ENCODE measurements around the gene CRISP2. TPM values are rescaled to one million over a fixed set of nuclear protein-coding genes. Genes with fewer than 3 reads are reported as not detected.

Gene CRISP2
- total and polyA plus RNA-seq, 2 donors (not counting 1 experiment from before 2014, with no cell fraction given) = not detected

DNA sequence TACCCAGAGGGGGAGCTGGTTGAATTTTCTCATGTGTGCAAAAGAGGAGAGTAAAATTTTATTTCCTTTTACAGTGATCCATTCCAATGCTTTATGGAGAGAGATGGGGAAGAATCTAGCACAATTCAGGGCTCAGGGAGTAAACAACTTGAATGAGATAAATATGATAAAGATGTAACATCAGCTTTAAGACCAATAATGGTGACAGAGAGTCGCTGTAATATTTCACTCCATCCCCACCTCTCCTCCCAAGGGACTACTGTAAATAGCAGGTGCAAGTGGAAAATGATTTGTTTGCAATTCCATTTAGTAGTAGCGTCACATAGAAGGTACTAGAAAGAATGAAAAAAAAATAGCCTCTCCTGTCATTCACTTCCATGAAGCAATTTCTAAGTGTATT is 26.1 kb upstream of the CRISP2 start:
- Histone ChIP-seq H3K4me2 (ENCODE audit: extremely low read depth, insufficient read depth, low read length) (no peak overlapping the region), H3K27me3 (ENCODE audit: control insufficient read depth, insufficient read depth, low read length) (no peaks in the 10 kb centered on the region), H3K4me1 (ENCODE audit: control insufficient read depth, extremely low read depth, insufficient read depth, low read length) (no peaks in the 10 kb centered on the region), H3K27ac (ENCODE audit: insufficient read depth, low read length) (no peak overlapping the region), H2AFZ (ENCODE audit: low read length) (no peak overlapping the region), H3K36me3 (ENCODE audit: control insufficient read depth, insufficient read depth, low read length) (no peaks in the 10 kb centered on the region), H3K9me3 (ENCODE audit: control insufficient read depth, insufficient read depth, low read depth, low read length) (no peaks in the 10 kb centered on the region), H3K79me2 (ENCODE audit: control insufficient read depth, insufficient read depth, low read length) (no peaks in the 10 kb centered on the region), H3K9ac (ENCODE audit: insufficient read depth, low read length) (no peak overlapping the region), H4K20me1 (ENCODE audit: control insufficient read depth, extremely low read depth, insufficient read depth, low read length) (no peaks in the 10 kb centered on the region), H3K4me3 (replicated peaks in 1 of 4; ENCODE audit: control extremely low read depth in 1 of 4, insufficient read depth in 1 of 4, low read depth in 3 of 4, low read length in 4 of 4) (no peak overlapping the region)
- DNase-seq (ENCODE audit: low read depth in 2 of 2) = no peak
- no peak for TF ChIP-seq EZH2 (IDR thresholded peaks at IDR 0.05; ENCODE audit: low read length, missing control alignments)
- TF ChIP-seq, protein P1, sequence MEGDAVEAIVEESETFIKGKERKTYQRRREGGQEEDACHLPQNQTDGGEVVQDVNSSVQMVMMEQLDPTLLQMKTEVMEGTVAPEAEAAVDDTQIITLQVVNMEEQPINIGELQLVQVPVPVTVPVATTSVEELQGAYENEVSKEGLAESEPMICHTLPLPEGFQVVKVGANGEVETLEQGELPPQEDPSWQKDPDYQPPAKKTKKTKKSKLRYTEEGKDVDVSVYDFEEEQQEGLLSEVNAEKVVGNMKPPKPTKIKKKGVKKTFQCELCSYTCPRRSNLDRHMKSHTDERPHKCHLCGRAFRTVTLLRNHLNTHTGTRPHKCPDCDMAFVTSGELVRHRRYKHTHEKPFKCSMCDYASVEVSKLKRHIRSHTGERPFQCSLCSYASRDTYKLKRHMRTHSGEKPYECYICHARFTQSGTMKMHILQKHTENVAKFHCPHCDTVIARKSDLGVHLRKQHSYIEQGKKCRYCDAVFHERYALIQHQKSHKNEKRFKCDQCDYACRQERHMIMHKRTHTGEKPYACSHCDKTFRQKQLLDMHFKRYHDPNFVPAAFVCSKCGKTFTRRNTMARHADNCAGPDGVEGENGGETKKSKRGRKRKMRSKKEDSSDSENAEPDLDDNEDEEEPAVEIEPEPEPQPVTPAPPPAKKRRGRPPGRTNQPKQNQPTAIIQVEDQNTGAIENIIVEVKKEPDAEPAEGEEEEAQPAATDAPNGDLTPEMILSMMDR (conservative IDR thresholded peaks at IDR 0.05 in 1 of 2, IDR thresholded peaks at IDR 0.05 in 1 of 2; ENCODE audit: low read depth in 1 of 2, low read length in 2 of 2) = no peak

DNA sequence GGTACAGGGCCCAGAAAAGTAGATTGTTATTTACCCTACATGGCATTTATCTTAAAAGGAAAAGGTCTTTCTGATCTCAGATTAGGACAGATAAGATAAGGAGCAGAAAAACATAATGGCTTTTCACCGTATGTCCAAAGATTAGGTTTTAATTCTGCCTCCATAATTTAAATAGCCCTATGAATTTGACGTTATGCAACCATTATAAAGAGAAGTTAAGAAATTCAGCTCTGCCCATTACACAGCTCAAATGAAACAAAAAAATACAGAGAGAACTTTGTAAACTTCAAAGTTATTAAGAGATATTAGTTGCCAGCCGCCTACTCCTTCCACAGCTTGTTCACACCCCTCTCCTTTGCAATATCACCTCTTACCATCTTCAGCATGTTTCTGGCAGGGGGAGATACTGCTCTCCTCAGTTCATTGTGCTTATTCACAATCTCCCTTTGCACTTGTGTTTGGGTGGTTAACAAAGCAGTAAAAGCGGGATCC is 22.7 kb upstream of the CRISP2 start:
- H4K20me1 ChIP-seq (ENCODE audit: control insufficient read depth, extremely low read depth, insufficient read depth, low read length) = no peaks in the 10 kb centered on the region
- H2AFZ ChIP-seq (ENCODE audit: low read length) = no peak overlapping the region

DNA sequence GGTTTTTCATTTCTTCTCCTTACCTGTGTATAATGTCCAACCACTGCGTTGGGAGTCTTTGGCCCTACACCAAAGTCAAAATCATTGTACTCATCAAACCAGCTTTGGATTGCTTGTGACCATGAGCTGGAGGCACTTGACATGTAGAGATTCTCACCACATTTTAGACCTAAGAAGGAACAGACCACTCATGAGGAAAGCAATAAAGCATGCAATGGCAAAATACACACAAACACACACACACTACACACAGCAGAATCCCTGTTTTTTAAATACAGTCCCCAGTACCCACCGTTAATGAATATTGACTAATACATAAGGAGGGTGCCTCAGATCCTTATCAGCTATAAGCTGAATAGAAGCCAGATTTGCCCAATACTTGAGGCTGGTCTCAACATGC is 20.3 kb upstream of the CRISP2 start:
- H2AFZ ChIP-seq (ENCODE audit: low read length) = no peak overlapping the region
- TF ChIP-seq, protein P1 (conservative IDR thresholded peaks at IDR 0.05 in 1 of 2, IDR thresholded peaks at IDR 0.05 in 1 of 2; ENCODE audit: low read depth in 1 of 2, low read length in 2 of 2) = no peak
- no peak for TF ChIP-seq EZH2 (IDR thresholded peaks at IDR 0.05; ENCODE audit: low read length, missing control alignments)
- no peak overlapping the region for H3K27ac ChIP-seq (ENCODE audit: insufficient read depth, low read length)
- no peak overlapping the region for H3K4me2 ChIP-seq (ENCODE audit: extremely low read depth, insufficient read depth, low read length)
- H3K36me3 ChIP-seq (ENCODE audit: control insufficient read depth, insufficient read depth, low read length) = no peaks in the 10 kb centered on the region
- no peaks in the 10 kb centered on the region for H3K9me3 ChIP-seq (ENCODE audit: control insufficient read depth, insufficient read depth, low read depth, low read length)
- no peak overlapping the region for H3K4me3 ChIP-seq (replicated peaks in 1 of 4; ENCODE audit: control extremely low read depth in 1 of 4, insufficient read depth in 1 of 4, low read depth in 3 of 4, low read length in 4 of 4)
- H3K4me1 ChIP-seq (ENCODE audit: control insufficient read depth, extremely low read depth, insufficient read depth, low read length) = no peaks in the 10 kb centered on the region
- no peaks in the 10 kb centered on the region for H3K79me2 ChIP-seq (ENCODE audit: control insufficient read depth, insufficient read depth, low read length)
- no peaks in the 10 kb centered on the region for H4K20me1 ChIP-seq (ENCODE audit: control insufficient read depth, extremely low read depth, insufficient read depth, low read length)
- H3K27me3 ChIP-seq (ENCODE audit: control insufficient read depth, insufficient read depth, low read length) = no peaks in the 10 kb centered on the region
- DNase-seq (ENCODE audit: low read depth in 2 of 2) = no peak
- no peak overlapping the region for H3K9ac ChIP-seq (ENCODE audit: insufficient read depth, low read length)

More for the DNA sequence above, 22.7 kb upstream of the CRISP2 start:
- H3K4me3 ChIP-seq (replicated peaks in 1 of 4; ENCODE audit: control extremely low read depth in 1 of 4, insufficient read depth in 1 of 4, low read depth in 3 of 4, low read length in 4 of 4) = no peak overlapping the region
- no peaks in the 10 kb centered on the region for H3K27me3 ChIP-seq (ENCODE audit: control insufficient read depth, insufficient read depth, low read length)
- H3K36me3 ChIP-seq (ENCODE audit: control insufficient read depth, insufficient read depth, low read length) = no peaks in the 10 kb centered on the region
- no peaks in the 10 kb centered on the region for H3K4me1 ChIP-seq (ENCODE audit: control insufficient read depth, extremely low read depth, insufficient read depth, low read length)
- no peaks in the 10 kb centered on the region for H3K79me2 ChIP-seq (ENCODE audit: control insufficient read depth, insufficient read depth, low read length)
- DNase-seq (ENCODE audit: low read depth in 2 of 2) = no peak
- no peaks in the 10 kb centered on the region for H3K9me3 ChIP-seq (ENCODE audit: control insufficient read depth, insufficient read depth, low read depth, low read length)
- no peak overlapping the region for H3K4me2 ChIP-seq (ENCODE audit: extremely low read depth, insufficient read depth, low read length)
- TF ChIP-seq, protein P1 (conservative IDR thresholded peaks at IDR 0.05 in 1 of 2, IDR thresholded peaks at IDR 0.05 in 1 of 2; ENCODE audit: low read depth in 1 of 2, low read length in 2 of 2) = no peak
- no peak for TF ChIP-seq EZH2 (IDR thresholded peaks at IDR 0.05; ENCODE audit: low read length, missing control alignments)
- no peak overlapping the region for H3K27ac ChIP-seq (ENCODE audit: insufficient read depth, low read length)
- H3K9ac ChIP-seq (ENCODE audit: insufficient read depth, low read length) = no peak overlapping the region
